MM.1S (cell line): Measurements from ENCODE around the gene FRMD8.

Source experiments
- EZH2 ChIP-seq: fragments of 300-600 bp; sonication (generic); optimal IDR thresholded peaks from 2 replicates; pipeline ENCODE3; 2017; ENCODE audit warnings: low read depth, mild to moderate bottlenecking, antibody characterized with exemption, low read length, mixed read lengths
- EZH2phosphoT487 ChIP-seq: fragments of 300-600 bp; sonication (generic); IDR thresholded peaks from 2 replicates; pipeline ENCODE4 v1.6.1; 2018; ENCODE audit warnings: antibody characterized with exemption, low read length
- TF ChIP-seq, protein P1 (sequence below): fragments of 300-600 bp; sonication (generic); IDR thresholded peaks from 2 replicates; pipeline ENCODE4 v1.5.1; 2016; ENCODE audit warnings: antibody characterized with exemption, low read length, mixed read lengths

DNA sequence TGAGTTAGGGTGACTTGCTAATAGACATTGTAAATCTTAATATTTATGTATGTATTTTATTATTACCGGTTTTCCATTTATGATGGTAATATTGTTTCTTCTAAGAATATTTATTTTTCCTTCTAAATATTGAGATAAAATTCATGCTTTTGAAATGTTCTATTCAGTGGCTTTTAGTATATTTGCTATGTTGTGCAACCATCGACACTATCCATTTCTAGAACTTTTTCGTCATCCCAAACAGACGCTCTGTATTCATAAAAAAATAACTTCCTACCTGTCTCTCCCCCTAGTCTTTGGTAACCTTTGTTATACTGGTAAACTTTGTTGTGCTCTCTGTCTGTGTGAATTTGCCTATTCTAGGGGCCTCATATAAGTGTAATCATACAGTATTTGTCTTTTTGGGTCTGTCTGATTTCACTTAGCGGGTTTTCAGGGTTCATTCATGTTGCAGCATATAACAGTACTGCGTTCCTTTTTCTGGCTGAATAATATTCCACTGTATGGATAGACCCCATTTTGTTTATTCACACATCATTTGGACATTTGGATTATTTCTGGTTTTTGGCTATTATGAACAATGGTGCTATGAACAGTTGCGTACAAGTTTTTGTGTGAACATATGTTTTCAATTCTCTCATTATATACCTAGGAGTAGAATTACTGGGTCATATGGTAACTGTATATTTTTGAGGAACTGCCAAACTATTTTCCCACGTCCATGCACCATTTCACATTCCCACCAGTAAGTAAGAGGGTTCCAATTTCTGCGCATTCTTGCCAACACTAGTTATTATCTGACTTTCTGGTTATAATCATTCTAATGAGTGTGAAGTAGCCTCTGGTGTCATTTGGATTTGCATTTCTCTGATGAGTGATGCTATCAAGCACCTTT is 52.1 kb downstream of the FRMD8 start:
- TF ChIP-seq, protein P1, sequence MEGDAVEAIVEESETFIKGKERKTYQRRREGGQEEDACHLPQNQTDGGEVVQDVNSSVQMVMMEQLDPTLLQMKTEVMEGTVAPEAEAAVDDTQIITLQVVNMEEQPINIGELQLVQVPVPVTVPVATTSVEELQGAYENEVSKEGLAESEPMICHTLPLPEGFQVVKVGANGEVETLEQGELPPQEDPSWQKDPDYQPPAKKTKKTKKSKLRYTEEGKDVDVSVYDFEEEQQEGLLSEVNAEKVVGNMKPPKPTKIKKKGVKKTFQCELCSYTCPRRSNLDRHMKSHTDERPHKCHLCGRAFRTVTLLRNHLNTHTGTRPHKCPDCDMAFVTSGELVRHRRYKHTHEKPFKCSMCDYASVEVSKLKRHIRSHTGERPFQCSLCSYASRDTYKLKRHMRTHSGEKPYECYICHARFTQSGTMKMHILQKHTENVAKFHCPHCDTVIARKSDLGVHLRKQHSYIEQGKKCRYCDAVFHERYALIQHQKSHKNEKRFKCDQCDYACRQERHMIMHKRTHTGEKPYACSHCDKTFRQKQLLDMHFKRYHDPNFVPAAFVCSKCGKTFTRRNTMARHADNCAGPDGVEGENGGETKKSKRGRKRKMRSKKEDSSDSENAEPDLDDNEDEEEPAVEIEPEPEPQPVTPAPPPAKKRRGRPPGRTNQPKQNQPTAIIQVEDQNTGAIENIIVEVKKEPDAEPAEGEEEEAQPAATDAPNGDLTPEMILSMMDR, result no peak
- no peak for TF ChIP-seq EZH2phosphoT487
- TF ChIP-seq EZH2, result no peak
